H1 (cell line): ENCODE results near the gene KCNMA1. TPM values are rescaled to one million over a fixed set of nuclear protein-coding genes. Genes with fewer than 3 reads are reported as not detected.

Experiments
- CTCF ChIA-PET: fragments of 300-600 bp; sonication (Branson Sonifier 250); formaldehyde crosslinking; loops from one replicate; lab custom pipeline; 2021; ENCODE audit not compliant: partially characterized antibody; lab: Charles Lee
- POLR2A ChIA-PET: fragments of 300-600 bp; sonication (Branson Sonifier 250); formaldehyde crosslinking; loops from one replicate; lab custom pipeline; 2021; ENCODE audit warnings: inconsistent platforms; ENCODE audit not compliant: partially characterized antibody; lab: Charles Lee
- DNase-seq, 2 experiments: peaks; one replicate each; pipeline versions ENCODE4 v3.0.0 to v3.0.0-alpha.2; 2010 to 2022; ENCODE audit warnings: low spot score in 2 of 2, low read depth in 1 of 2, mixed read lengths in 1 of 2
- FAIRE-seq: peaks from 2 replicates; lab custom pipeline; 2011; peaks lifted over from hg19 to GRCh38; lab: Jason Lieb, UNC
- H2AFZ ChIP-seq: 2 replicates; pipeline ENCODE4 v1.8.1; 2012; ENCODE audit warnings: low read length, inconsistent platforms
- H2AK5ac ChIP-seq: 2 replicates; pipeline ENCODE4 v1.6.1; 2013; ENCODE audit warnings: low read depth, low read length
- H2BK120ac ChIP-seq: replicated peaks from 2 replicates; pipeline ENCODE3; 2013; ENCODE audit warnings: low read depth, low read length, inconsistent platforms
- H2BK12ac ChIP-seq: 2 replicates; pipeline ENCODE4 v1.6.1; 2013; ENCODE audit warnings: low read depth, low read length
- H2BK15ac ChIP-seq: 2 replicates; pipeline ENCODE4 v1.6.1; 2013; ENCODE audit warnings: low read length
- H2BK20ac ChIP-seq: 2 replicates; pipeline ENCODE4 v1.6.1; 2013; ENCODE audit warnings: low read length
- H2BK5ac ChIP-seq: 2 replicates; pipeline ENCODE4 v1.6.1; 2013; ENCODE audit warnings: low read depth, low read length
- H3K14ac ChIP-seq: 2 replicates; pipeline ENCODE4 v1.6.1; 2013; ENCODE audit warnings: inconsistent platforms; ENCODE audit not compliant: insufficient read length
- H3K18ac ChIP-seq: 2 replicates; pipeline ENCODE4 v1.6.1; 2013; ENCODE audit warnings: low read length; ENCODE audit errors: extremely low read depth
- H3K23ac ChIP-seq: 2 replicates; pipeline ENCODE4 v1.6.1; 2013; ENCODE audit warnings: inconsistent platforms; ENCODE audit not compliant: insufficient read length
- H3K23me2 ChIP-seq: 2 replicates; pipeline ENCODE4 v1.6.1; 2013; ENCODE audit warnings: low read depth, low read length
- H3K27ac ChIP-seq: 2 replicates; pipeline ENCODE4 v1.6.1; 2011; ENCODE audit warnings: low read depth, low read length, inconsistent platforms
- H3K27me3 ChIP-seq, 4 experiments: replicated peaks in 1 of 4; 1 replicate in 1 of 4; 2 replicates in 3 of 4; pipeline versions ENCODE4 v1.6.1 to v1.8.1; 2011 to 2013; ENCODE audit warnings: low read length in 3 of 4, mild to moderate bottlenecking in 3 of 4, inconsistent platforms in 2 of 4, mixed read lengths in 2 of 4, moderate library complexity in 1 of 4; ENCODE audit not compliant: control insufficient read depth in 3 of 4, insufficient read depth in 3 of 4; ENCODE audit errors: extremely low read depth in 1 of 4
- H3K36me3 ChIP-seq, 4 experiments: 2 replicates each; pipeline versions ENCODE4 v1.6.1 to v1.8.1; 2011 to 2013; ENCODE audit warnings: mild to moderate bottlenecking in 4 of 4, low read length in 3 of 4, moderate library complexity in 2 of 4, control low read depth in 1 of 4, inconsistent platforms in 1 of 4; ENCODE audit not compliant: insufficient read depth in 4 of 4, control insufficient read depth in 2 of 4
- H3K4ac ChIP-seq: replicated peaks from 2 replicates; pipeline ENCODE3; 2013; ENCODE audit warnings: low read length, low read depth, mixed read lengths, inconsistent platforms; ENCODE audit not compliant: insufficient read length
- H3K4me1 ChIP-seq, 4 experiments: replicated peaks in 1 of 4; 1 replicate in 1 of 4; 2 replicates in 3 of 4; pipeline versions ENCODE4 v1.6.1 to v1.8.1; 2011 to 2013; ENCODE audit warnings: low read length in 3 of 4, inconsistent platforms in 2 of 4, mixed read lengths in 1 of 4; ENCODE audit not compliant: insufficient read depth in 4 of 4, control insufficient read depth in 3 of 4
- H3K4me2 ChIP-seq, 2 experiments: 2 replicates each; pipeline versions ENCODE4 v1.6.1 to v1.8.1; 2011 to 2013; ENCODE audit warnings: low read depth in 2 of 2, low read length in 2 of 2, control low read depth in 1 of 2, inconsistent platforms in 1 of 2, mild to moderate bottlenecking in 1 of 2; ENCODE audit not compliant: insufficient read depth in 1 of 2
- H3K4me3 ChIP-seq, 4 experiments: fragments of 200-600, 300-600 bp in 1 of 4; sonication (generic), shearing (Covaris generic), sonication (Bioruptor Twin) in 1 of 4; 2 replicates each; pipeline versions ENCODE4 v1.5.1 to v1.8.1; 2011 to 2016; ENCODE audit warnings: low read length in 4 of 4, low read depth in 3 of 4, control low read depth in 2 of 4, inconsistent platforms in 2 of 4, mild to moderate bottlenecking in 2 of 4, mixed read lengths in 1 of 4, moderate library complexity in 1 of 4; ENCODE audit not compliant: insufficient read depth in 2 of 4; ENCODE audit errors: extremely low read depth in 1 of 4
- H3K56ac ChIP-seq: replicated peaks from 2 replicates; pipeline ENCODE3; 2013; ENCODE audit warnings: low read depth, mild to moderate bottlenecking, mixed read lengths, low read length, inconsistent platforms; ENCODE audit not compliant: insufficient read length
- H3K79me1 ChIP-seq: 2 replicates; pipeline ENCODE4 v1.6.1; 2013; ENCODE audit warnings: low read depth, low read length, control low read depth
- H3K79me2 ChIP-seq, 2 experiments: 2 replicates each; pipeline versions ENCODE4 v1.6.1 to v1.8.1; 2012 to 2013; ENCODE audit warnings: low read length in 2 of 2, mild to moderate bottlenecking in 2 of 2, inconsistent platforms in 1 of 2; ENCODE audit not compliant: insufficient read depth in 2 of 2, control insufficient read depth in 1 of 2
- H3K9ac ChIP-seq, 4 experiments: replicated peaks in 1 of 4; 1 replicate in 1 of 4; 2 replicates in 3 of 4; pipeline versions ENCODE4 v1.6.1 to v1.8.1; 2011 to 2013; ENCODE audit warnings: low read depth in 3 of 4, low read length in 3 of 4, control low read depth in 2 of 4, mild to moderate bottlenecking in 2 of 4, moderate library complexity in 2 of 4, inconsistent platforms in 1 of 4; ENCODE audit errors: extremely low read depth in 1 of 4
- H3K9me3 ChIP-seq, 2 experiments: 2 replicates each; pipeline versions ENCODE4 v1.6.1 to v1.8.1; 2012 to 2013; ENCODE audit warnings: mild to moderate bottlenecking in 2 of 2, moderate library complexity in 2 of 2, control low read depth in 1 of 2, inconsistent platforms in 1 of 2, low read depth in 1 of 2, low read length in 1 of 2, mixed read lengths in 1 of 2; ENCODE audit not compliant: insufficient read depth in 2 of 2
- H4K20me1 ChIP-seq, 2 experiments: replicated peaks in 1 of 2; 2 replicates each; pipeline versions ENCODE3 to v1.8.1; 2011 to 2013; ENCODE audit warnings: inconsistent platforms in 2 of 2, low read length in 2 of 2, mild to moderate bottlenecking in 1 of 2; ENCODE audit not compliant: insufficient read depth in 2 of 2, control insufficient read depth in 1 of 2
- H4K5ac ChIP-seq: 2 replicates; pipeline ENCODE4 v1.6.1; 2013; ENCODE audit warnings: low read length, low read depth, mixed read lengths, inconsistent platforms; ENCODE audit not compliant: insufficient read length
- H4K8ac ChIP-seq: 2 replicates; pipeline ENCODE4 v1.8.0; 2013; ENCODE audit warnings: mild to moderate bottlenecking, moderate library complexity, low read length, inconsistent platforms; ENCODE audit not compliant: insufficient read depth; ENCODE audit errors: extremely low read depth
- H4K91ac ChIP-seq: replicated peaks from 2 replicates; pipeline ENCODE3; 2013; ENCODE audit warnings: low read length, mixed read lengths, inconsistent platforms; ENCODE audit not compliant: insufficient read length
- EP300 ChIP-seq, 2 experiments: IDR thresholded peaks; 1 replicate in 1 of 2; 2 replicates in 1 of 2; pipeline ENCODE4 v1.6.1; 2011 to 2012; ENCODE audit warnings: low read depth in 2 of 2, low read length in 2 of 2, mild to moderate bottlenecking in 2 of 2, borderline replicate concordance in 1 of 2, inconsistent platforms in 1 of 2, moderate library complexity in 1 of 2
- JUND ChIP-seq: IDR thresholded peaks from 2 replicates; pipeline ENCODE4 v1.6.1; 2011; ENCODE audit warnings: mild to moderate bottlenecking, improper control_type of control experiment, low read length
- NANOG ChIP-seq: IDR thresholded peaks from 2 replicates; pipeline ENCODE4 v1.6.1; 2011; ENCODE audit warnings: low read length, low read depth, mild to moderate bottlenecking, inconsistent platforms; ENCODE audit not compliant: insufficient read depth, poor library complexity, severe bottlenecking
- SP4 ChIP-seq: IDR thresholded peaks from 2 replicates; pipeline ENCODE4 v1.6.1; 2012; ENCODE audit warnings: low read length, inconsistent platforms
- WGBS, 2 experiments: shearing (Covaris generic) in 1 of 2; methylation state at CpG; one replicate each; pipeline versions ENCODE4 v1.1.6 to v1.1.7; 2013 to 2015; ENCODE audit warnings: low lambda C conversion rate in 2 of 2, mixed read lengths in 2 of 2, inconsistent platforms in 1 of 2, low coverage in 1 of 2, missing lambda C conversion rate in 1 of 2; ENCODE audit not compliant: insufficient replicate concordance in 2 of 2, insufficient coverage in 1 of 2, insufficient read length in 1 of 2; ENCODE audit errors: extremely low coverage in 1 of 2, missing lambda C conversion rate in 1 of 2; 5-methylcytosine and 5-hydroxymethylcytosine counted together
- polyA plus RNA-seq, 7 experiments: library from polyadenylated mRNA; depleted of rRNA in 3 of 7; stranded (reverse) in 5 of 7; unstranded in 2 of 7; fragments of >200 nt in 5 of 7; fragments of 200-250 nt in 2 of 7; gene quantifications; 1 replicate in 5 of 7; 2 replicates in 1 of 7; 4 replicates in 1 of 7; pipeline versions ENCODE4 v1.2.1 to v1.2.3, GENCODE V29; 2011 to 2013; ENCODE audit warnings: missing spikeins in 2 of 7, mixed read lengths in 2 of 7
- total RNA-seq: library from RNA; stranded (reverse); fragmentation: NEBNext Ultra II Directional; extraction: Animal tissue kit (Norgen Biotek cat#: 25700); gene quantifications from 2 replicates; pipeline ENCODE4 v1.2.1, GENCODE V29; 2021
- TF ChIP-seq, protein P1 (sequence below), 3 experiments: IDR thresholded peaks; 1 replicate in 2 of 3; 2 replicates in 1 of 3; pipeline versions ENCODE4 v1.5.1 to v1.6.1; 2011; ENCODE audit warnings: low read length in 3 of 3, mild to moderate bottlenecking in 3 of 3, inconsistent platforms in 2 of 3, low read depth in 1 of 3, moderate library complexity in 1 of 3; ENCODE audit not compliant: insufficient read depth in 1 of 3; ENCODE audit errors: control extremely low read depth in 1 of 3

Gene KCNMA1
- total and polyA plus RNA-seq, 2 of the 8 experiments (the other 6 are each of a cell fraction or from before 2014, with no cell fraction given) = 10.2 to 11.1 TPM

- Histone ChIP-seq H3K9ac (no peak overlapping the region), H3K79me1 (no peaks in the 10 kb centered on the region; the same call in 1 of the 2 replicates), H3K56ac (no peak overlapping the region), H3K4ac (no peak overlapping the region), H3K36me3 (no peaks in the 10 kb centered on the region; a peak in 1 of 8 replicates), H2BK15ac (no peak overlapping the region), H3K4me2 (no peak overlapping the region), H3K9me3 (peaks cover 0 to 5% of the 10 kb centered on the region in 2 experiments; a peak in 1 of 4 replicates), H2BK12ac (no peak overlapping the region), H2AFZ (no peak overlapping the region), H4K5ac (no peak overlapping the region), H4K8ac (no peak overlapping the region), H3K27me3 (no peaks in the 10 kb centered on the region), H3K79me2 (no peaks in the 10 kb centered on the region), H2BK5ac (no peak overlapping the region), H3K4me1 (peaks cover 0 to 7% (median 2%) of the 10 kb centered on the region in 4 experiments; a peak in 5 of 7 replicates), H3K14ac (no peak overlapping the region), H3K27ac (no peak overlapping the region), H3K4me3 (no peak overlapping the region), H2BK120ac (no peak overlapping the region), H4K20me1 (no peaks in the 10 kb centered on the region), H3K18ac (no peak overlapping the region), H3K23ac (no peak overlapping the region), H2BK20ac (no peak overlapping the region), H3K23me2 (no peaks in the 10 kb centered on the region; the same call in 1 of the 2 replicates), H4K91ac (no peak overlapping the region), H2AK5ac (no peak overlapping the region)
- TF ChIP-seq SP4 = no peak
- TF ChIP-seq JUND = no peak
- no peak for TF ChIP-seq NANOG
- TF ChIP-seq, protein P1, sequence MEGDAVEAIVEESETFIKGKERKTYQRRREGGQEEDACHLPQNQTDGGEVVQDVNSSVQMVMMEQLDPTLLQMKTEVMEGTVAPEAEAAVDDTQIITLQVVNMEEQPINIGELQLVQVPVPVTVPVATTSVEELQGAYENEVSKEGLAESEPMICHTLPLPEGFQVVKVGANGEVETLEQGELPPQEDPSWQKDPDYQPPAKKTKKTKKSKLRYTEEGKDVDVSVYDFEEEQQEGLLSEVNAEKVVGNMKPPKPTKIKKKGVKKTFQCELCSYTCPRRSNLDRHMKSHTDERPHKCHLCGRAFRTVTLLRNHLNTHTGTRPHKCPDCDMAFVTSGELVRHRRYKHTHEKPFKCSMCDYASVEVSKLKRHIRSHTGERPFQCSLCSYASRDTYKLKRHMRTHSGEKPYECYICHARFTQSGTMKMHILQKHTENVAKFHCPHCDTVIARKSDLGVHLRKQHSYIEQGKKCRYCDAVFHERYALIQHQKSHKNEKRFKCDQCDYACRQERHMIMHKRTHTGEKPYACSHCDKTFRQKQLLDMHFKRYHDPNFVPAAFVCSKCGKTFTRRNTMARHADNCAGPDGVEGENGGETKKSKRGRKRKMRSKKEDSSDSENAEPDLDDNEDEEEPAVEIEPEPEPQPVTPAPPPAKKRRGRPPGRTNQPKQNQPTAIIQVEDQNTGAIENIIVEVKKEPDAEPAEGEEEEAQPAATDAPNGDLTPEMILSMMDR (IDR thresholded peaks at IDR 0.05; ENCODE audit: control extremely low read depth in 1 of 3, insufficient read depth in 1 of 3, low read depth in 1 of 3, low read length in 3 of 3) = no peak
- TF ChIP-seq EP300 (IDR thresholded peaks at IDR 0.05; ENCODE audit: borderline replicate concordance in 1 of 2, low read depth in 2 of 2, low read length in 2 of 2) = no peak
- DNase-seq (no peak), FAIRE-seq (no peak)
- ChIA-PET POLR2A (no interaction called here), CTCF (interaction anchor here (1.5 kb wide), 1 partner anchor 17 kb away, joined by 6 read pairs; no protein-coding TSS in a partner anchor)
- WGBS, 2 experiments = 80% methylated on average over 2 of the region's 2 CpGs; no CpG with 5 or more reads in 1 of the 2 experiments
Observed at GRCh38 chr10:77520995-77521394, 116.6 kb downstream of the KCNMA1 start.
